Upper lobe of left lung (tissue), 4 donors: ENCODE data around the gene LEKR1.

Experiments
- CTCF ChIP-seq, 6 experiments: fragments of 450-650 bp in 4 of 6; fragments of 200-600 bp in 2 of 6; sonication (generic) in 2 of 6; IDR thresholded peaks; one replicate each; pipeline ENCODE4 v1.5.1; 2016 to 2019; ENCODE audit warnings: antibody characterized with exemption in 6 of 6
- EP300 ChIP-seq, 4 donors: sonication (generic); formaldehyde crosslinking; IDR thresholded peaks; one replicate each; pipeline ENCODE4 v1.5.1; 2017; ENCODE audit warnings: antibody characterized with exemption in 4 of 4, control low read depth in 2 of 4
- POLR2A ChIP-seq, 4 donors: fragments of 450-650 bp; IDR thresholded peaks; one replicate each; pipeline ENCODE4 v1.5.1; 2016 to 2017; ENCODE audit warnings: antibody characterized with exemption in 4 of 4, mild to moderate bottlenecking in 2 of 4
- POLR2AphosphoS5 ChIP-seq, 2 donors: sonication (generic); formaldehyde crosslinking; IDR thresholded peaks; one replicate each; pipeline ENCODE4 v1.5.1; 2017; ENCODE audit warnings: antibody characterized with exemption in 2 of 2

- TF ChIP-seq POLR2AphosphoS5 (IDR thresholded peaks at IDR 0.05) (no peak), EP300 (IDR thresholded peaks at IDR 0.05) (no peak), CTCF (IDR thresholded peaks at IDR 0.05) (no peak), POLR2A (IDR thresholded peaks at IDR 0.05) (no peak)
Measured at GRCh38 chr3:157051055-157051454, 224.9 kb downstream of the LEKR1 start.
